Activated CD8-positive, alpha-beta memory T cell treated with anti-CD3 and anti-CD28 coated beads, Interleukin-2, amount 50 U/mL, for 1 hour (primary cell): ENCODE results near the gene SHANK3.
"Not testable (repeated sequence)": the region's sequence is repeated elsewhere in the genome, so short reads cannot be mapped to it uniquely, and the experiment has no call there.

Source experiments
- DNase-seq: peaks from one replicate; pipeline ENCODE4 v3.0.0-alpha.2; 2020; ENCODE audit errors: extremely low read depth

Gene SHANK3

DNA sequence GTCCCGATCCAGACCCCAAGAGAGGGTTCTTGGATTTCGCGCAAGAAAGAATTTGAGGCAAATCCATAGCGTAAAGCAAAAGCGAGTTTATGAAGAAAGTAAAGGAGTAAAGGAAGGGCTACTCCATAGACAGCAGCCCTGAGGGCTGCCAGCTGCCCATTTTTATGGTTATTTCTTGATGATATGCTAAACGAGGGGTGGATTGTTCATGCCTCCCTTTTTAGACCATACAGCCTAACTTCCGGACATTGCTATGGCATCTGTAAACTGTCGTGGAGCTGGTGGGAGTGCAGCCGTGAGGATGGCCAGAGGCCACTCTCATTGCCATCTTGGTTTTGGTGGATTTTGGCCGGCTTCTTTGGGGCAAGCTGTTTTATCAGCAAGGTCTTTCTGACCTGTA is 19.4 kb upstream of the SHANK3 start:
- DNase-seq, result no peak

DNA sequence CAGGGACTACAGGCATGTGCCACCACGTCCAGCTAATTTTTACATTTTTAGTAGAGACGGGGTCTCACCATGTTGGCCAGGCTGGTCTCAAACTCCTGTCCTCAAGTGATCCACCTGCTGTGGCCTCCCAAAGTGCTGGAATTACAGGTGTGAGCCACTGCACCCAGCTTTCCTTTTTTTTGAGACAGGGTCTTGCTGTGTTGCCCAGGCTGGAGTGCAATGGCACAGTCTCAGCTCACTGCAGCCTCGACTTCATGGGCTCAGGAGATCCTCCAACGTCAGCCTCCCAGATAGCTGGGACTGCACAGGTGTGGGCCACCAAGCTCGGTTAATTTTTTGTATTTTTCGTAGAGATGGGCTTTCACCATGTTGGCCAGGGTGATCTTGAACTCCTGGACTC is 18.0 kb upstream of the SHANK3 start:
- DNase-seq, result not testable (repeated sequence)

DNA sequence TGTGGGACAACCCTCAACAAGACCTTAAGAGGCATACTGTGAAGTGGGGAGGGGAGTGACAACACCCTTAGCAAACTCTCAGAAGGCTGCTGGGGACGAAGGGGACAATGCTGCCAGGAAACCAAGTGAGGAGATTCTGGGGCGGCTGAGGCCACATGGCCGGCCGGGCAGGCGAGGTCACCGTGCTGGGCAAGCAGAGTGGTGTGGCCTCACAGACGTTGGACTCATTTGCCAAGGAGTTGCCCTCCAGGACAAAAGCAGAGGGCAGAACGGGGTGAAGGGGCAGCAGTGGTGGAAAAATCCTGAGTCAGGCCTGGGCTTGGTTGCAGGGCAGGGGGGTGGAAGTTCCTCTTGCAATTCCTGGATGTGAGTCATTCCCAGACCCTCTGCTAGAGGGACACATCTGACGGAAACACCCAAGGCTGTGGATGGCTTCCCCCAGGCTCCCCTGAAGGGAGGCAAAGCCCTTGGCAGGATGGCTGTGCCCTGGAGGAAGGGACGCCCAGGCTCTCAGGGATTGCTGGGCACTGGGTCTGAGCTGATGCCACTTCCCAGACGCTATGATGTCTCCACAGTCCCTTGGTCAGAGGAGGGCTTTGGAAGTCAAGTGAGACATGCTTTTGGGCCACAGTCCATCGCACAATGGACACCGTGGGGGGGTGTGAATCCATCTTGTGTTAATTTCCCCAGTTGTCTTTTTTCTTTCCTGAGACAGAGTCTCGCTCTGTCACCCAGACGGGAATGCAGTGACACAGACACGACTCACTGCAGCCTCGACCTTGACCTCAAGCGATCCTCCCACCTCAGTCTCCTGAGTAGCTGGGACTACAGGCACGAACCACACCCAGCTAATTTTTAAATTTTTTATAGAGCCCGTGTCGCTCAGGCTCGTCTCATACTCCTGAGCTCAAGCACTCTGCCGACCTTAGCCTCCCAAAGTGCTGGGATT is 16.2 kb upstream of the SHANK3 start:
- DNase-seq, result no peak

GRCh38 chr22:50657925-50658324 is 14.7 kb upstream of the SHANK3 start:
- DNase-seq, result no peak

- not testable (repeated sequence) for DNase-seq
Measured at GRCh38 chr22:50659711-50660110, 12.9 kb upstream of the SHANK3 start.

GRCh38 chr22:50660306-50660705 is 12.3 kb upstream of the SHANK3 start:
- DNase-seq, result no peak

DNA sequence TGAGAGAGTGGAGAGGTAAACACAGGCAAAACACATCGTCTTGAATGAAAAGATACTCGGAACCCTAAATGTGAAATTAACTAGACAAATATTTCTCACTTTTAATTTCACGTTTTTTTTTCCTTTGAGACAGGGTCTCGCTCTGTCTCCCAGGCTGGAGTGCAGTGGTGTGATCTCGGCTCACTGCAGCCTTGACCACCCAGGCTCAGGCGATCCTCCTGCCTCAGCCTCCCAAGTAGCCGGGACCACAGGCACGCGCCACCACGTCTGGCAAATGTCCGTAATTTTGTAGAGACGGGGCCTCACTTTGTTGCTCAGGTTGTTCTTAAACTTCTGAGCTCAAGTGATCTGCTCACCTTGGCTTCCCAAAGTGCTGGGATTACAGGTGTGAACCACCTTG is 7.4 kb upstream of the SHANK3 start:
- DNase-seq, result no peak

GRCh38 chr22:50665738-50666137 is 6.9 kb upstream of the SHANK3 start:
- no peak for DNase-seq

DNA sequence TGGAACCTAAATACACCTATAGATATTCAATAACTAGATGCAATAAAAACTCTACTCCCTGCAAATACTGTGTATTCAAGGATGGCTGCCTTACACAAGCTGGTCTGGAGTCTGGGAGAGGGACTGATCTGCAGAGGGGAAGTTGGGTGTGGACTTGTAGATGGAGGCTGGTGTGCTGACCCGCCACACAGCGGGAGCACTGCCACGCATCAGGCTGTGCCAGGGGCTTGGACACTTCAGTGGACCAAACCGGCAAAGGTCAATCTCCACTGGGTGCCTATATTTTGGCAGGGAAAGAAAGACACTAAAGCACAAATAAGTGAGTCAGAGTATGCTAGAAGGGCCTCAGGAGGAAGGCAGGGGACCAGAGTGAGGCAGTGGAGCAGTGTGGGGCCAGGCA is 2.1 kb upstream of the SHANK3 start:
- DNase-seq, result no peak

DNA sequence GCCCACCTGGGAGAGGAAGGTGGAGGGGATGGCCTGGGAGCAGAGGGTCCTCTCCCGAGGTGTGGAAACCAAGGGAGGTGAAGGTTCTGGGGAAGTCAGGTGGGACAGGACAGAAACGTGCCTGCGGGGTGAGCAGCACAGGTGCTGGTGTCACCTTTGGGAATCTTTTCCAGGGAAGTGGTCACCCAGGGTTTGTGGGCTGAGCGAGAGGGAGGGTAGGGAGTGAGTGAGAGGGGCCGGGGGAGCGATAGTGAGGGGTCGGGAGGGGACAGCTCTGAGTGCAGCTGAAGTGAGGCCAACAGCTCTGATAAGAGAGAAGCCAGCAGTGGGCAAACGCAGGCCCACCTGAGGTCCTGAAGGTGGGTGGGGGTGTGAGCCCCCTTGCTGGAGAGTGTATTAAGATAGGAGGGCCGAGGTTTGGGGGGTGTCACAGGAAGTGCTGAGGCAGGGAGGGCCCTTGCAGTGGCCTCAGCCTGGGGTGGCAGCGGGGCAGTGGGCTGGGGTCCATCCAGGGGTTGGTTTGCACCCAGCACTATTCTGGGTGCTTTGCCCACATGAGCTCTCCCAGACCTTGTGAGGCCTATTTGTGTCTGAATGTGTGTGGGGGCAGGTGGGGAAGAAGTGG is 1.6 kb upstream of the SHANK3 start:
- DNase-seq, result no peak

DNA sequence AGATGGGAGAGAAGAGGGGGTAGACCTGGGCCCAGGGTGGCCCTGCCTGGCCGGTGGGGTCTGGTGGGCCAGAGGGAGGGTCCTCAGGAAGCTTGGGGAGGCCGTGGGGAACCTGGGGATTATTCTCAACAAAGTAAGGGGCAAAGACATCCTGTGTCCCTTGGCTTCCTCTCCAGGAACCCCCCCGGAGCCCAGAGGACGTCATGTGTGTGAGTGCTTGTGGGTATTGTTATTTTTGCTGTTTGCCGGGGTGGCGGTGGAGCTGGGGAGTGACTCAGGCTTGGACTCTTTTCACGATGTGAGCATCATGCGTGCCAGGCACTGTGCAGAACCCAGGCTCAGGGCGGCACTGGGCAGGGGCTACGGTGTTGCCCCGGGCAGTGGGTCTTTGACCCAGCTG is 982 bp upstream of the SHANK3 start:
- DNase-seq, result no peak

DNA sequence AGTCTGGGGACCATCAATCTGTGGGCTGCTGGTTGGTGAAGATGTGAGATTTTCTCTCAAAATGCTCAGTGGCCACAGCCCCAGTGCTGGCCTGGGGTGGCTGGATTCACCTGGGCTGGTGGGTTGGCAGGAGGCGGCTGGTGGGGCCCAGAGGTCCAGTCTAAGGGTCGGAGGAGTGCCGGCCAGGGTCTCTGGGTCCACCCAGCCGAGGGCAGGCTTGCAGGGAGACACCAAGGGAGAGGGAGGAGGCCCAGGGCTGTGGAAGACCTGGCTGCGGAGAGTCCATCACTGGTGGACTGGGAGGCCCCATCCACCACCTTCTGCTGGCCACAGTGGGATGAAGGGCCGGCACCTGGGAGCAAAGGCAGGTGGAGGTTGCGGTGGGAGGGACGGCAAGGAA is 582 bp upstream of the SHANK3 start:
- no peak for DNase-seq

DNA sequence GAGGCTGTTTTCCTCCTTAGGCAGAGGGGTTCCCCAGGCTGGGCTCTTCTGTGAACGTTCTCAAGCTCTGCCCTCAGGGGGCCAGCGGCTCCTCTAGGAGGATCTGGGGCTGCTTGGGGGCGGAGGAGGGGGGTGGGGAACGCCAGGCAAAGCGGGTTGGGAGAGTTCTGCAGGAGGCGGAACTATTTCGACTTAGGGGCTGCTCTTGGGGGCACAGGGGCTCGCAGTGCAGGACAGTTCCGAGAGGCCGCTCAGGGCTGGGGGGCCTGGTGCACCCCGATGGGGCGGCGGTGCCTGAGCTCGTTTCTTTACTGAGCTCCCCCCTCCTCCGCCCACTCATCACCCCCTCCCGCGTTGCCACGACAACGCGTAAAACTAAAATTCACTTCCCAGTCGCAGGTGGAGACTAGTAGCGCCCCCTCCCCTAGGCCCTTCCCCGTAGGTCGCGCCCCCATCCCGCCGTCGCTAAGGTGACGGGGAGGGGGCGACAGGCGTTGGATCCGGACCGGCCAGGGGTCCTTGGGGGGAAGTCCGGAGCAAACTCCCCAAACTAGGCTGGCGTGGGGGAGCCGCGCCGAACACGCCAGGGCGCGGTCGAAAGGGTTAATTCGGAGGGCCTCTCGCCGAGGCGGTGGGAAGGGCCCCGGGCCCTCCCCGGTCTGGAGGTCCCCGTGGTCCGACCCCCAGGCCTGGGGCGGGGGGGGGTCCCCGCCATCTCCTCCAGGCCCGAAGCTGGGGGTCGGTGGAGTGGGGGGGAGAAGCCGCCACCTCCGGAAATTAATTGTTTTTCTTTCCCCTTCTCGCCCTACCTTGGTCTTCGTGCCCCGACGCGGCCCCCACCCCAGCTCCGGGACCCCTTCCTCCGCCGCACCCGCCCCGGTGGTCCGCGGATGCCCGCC is 857 bp downstream of the SHANK3 start:
- DNase-seq, result no peak

- no peak for DNase-seq
Measured at GRCh38 chr22:50674130-50674500, 1.5 kb downstream of the SHANK3 start.

DNA sequence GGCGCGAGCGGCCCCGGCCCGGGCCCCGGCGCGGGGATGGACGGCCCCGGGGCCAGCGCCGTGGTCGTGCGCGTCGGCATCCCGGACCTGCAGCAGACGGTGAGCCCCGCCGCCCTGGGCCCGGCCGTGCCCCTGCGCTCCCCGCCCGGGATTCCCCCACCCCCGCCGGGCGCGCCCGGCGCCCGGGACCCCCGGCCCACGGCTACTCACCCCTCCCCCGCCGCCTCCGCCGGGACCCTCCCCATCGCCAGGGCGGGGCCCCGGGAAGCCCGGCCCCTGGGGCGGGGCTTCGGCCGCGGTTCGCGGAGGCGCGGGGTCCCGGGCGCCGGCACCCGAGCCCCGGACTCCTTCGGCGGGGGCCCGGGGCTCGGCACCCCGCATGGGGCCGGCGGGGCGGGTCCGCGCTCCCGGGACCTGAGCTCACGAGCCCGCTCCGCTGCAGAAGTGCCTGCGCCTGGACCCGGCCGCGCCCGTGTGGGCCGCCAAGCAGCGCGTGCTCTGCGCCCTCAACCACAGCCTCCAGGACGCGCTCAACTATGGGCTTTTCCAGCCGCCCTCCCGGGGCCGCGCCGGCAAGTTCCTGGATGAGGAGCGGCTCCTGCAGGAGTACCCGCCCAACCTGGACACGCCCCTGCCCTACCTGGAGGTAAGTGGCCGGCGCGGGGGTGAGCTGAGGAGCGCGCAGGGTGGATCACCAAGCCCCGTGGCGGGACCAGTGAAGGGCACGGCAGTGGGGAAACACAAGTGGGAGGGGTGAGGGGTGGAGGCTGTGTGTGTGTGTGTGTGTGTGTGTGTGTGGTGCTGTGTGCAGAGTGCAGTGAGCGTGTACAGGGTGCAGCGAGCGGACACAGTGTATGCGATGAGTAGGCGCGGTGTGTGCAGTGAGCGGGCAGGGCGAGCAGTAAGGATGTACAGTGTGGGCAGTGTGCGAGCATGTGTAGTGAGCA is 2.3 kb downstream of the SHANK3 start:
- DNase-seq, result no peak

GRCh38 chr22:50675553-50676179 is 3.0 kb downstream of the SHANK3 start:
- no peak for DNase-seq

DNA sequence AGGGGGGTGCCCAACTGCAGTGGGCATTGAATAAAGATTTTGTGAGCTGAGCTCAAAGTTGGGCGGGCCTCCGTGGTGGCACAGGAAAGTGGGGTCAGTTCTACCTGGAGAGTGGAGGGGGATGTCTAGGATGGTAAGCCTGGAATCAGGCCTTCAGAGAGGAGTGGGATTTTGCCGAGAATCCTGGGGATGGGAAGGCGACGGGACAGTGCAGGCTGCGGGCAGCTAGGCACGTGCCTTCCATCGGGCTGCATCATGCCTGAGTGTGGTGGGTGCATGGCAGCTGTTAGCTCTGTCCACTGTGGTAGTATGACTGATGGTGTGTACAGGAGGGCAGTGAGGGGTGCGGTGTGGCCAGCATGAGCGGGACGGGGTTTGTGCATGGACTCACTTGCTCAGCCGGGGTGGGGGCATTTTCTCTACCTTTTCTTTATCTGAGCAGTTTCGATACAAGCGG is 3.6 kb downstream of the SHANK3 start:
- DNase-seq, result no peak

- no peak for DNase-seq
Measured at GRCh38 chr22:50676661-50677492, 4.3 kb downstream of the SHANK3 start.

DNA sequence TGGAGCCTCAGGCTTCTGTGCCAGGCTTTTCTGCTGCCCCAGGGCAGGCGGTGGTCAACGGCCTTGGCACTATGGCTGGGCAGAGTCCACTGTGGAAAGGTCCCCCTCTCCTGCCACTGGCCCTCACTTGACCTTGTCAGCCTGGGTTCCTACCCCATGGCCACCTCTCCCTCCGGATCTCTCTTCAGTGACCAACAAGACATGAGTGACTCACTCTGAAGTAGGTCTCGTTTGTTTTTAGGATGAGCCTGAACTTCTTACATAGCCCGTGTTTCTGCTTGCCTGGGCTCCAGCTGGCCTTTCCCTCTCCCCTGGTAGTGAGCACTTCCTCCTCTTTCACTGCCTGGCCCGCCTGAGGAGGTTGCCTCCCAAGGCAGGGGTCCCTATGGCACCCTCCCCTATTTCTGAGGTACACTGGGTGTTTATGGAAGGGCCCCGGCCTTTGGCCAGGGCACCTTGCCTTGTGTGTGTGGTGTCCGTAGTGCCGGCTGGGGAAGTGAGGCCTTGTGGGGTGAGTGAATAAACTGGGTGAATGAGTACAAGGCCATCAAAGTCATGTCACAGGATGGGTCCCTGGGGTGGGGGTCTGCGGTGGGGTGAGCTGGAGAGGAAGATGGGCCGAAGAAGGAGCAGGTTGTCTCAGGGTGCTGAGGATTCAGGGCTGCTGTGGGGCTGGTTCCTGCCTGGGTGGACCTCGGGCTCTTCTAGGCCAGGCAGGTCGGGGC is 5.0 kb downstream of the SHANK3 start:
- DNase-seq, result no peak
